ENCODE results near the gene PRRG3. TPM values are rescaled to one million over a fixed set of nuclear protein-coding genes. Genes with fewer than 3 reads are reported as not detected.

Gene PRRG3
- total RNA-seq, 4 donors from 2014 or later = 0.91 to 4.5 (median 1.5) TPM

DNA sequence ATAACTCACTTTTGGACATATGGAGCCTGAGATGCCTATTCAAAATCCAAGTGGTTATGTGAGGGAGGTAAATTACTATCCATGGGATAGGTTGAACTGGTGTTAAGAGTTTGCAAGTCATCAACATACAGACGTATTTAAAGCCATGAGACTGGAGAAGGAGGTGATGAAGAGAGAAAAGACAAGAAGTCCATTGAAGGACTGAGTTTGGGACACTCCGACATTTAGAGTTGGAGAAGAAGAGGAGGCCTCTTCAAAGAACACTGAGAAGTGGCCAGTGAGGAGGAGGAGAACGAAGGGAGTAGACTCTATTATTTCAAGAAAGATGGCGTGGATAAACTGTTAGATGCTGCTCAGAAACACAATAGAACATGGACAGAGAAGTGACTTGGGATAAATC is 39.2 kb downstream of the PRRG3 start, which contains the start of gene CNGA2:
Gene CNGA2, plus strand, starts transcription at position 301 of the 400 bp plus-strand sequence. CDS start 3,738 bp downstream, outside the sequence.
- H3K27ac ChIP-seq (replicated peaks in 1 of 4) = no peak within 1 kb of the TSS
- H3K27me3 ChIP-seq = no peaks in the 10 kb centered on the region
- TF ChIP-seq POLR2A (IDR thresholded peaks at IDR 0.05; ENCODE audit: low read depth) = no peak
- no peak for TF ChIP-seq EP300 (IDR thresholded peaks at IDR 0.05)
- TF ChIP-seq, protein P1, sequence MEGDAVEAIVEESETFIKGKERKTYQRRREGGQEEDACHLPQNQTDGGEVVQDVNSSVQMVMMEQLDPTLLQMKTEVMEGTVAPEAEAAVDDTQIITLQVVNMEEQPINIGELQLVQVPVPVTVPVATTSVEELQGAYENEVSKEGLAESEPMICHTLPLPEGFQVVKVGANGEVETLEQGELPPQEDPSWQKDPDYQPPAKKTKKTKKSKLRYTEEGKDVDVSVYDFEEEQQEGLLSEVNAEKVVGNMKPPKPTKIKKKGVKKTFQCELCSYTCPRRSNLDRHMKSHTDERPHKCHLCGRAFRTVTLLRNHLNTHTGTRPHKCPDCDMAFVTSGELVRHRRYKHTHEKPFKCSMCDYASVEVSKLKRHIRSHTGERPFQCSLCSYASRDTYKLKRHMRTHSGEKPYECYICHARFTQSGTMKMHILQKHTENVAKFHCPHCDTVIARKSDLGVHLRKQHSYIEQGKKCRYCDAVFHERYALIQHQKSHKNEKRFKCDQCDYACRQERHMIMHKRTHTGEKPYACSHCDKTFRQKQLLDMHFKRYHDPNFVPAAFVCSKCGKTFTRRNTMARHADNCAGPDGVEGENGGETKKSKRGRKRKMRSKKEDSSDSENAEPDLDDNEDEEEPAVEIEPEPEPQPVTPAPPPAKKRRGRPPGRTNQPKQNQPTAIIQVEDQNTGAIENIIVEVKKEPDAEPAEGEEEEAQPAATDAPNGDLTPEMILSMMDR (IDR thresholded peaks at IDR 0.05) = no peak
- no peak for TF ChIP-seq POLR2AphosphoS5 (IDR thresholded peaks at IDR 0.05)
- H3K4me1 ChIP-seq = no peaks in the 10 kb centered on the region
- H3K9me3 ChIP-seq = no peaks in the 10 kb centered on the region
- WGBS = 54% methylated on average over 4 of the region's 4 CpGs
- DNase-seq (ENCODE audit: extremely low spot score) = no peak
- intact Hi-C loops (cut with DNase I) = no loop called here
- no peaks in the 10 kb centered on the region for H3K36me3 ChIP-seq
- H3K4me3 ChIP-seq = no peak within 1 kb of the TSS

DNA sequence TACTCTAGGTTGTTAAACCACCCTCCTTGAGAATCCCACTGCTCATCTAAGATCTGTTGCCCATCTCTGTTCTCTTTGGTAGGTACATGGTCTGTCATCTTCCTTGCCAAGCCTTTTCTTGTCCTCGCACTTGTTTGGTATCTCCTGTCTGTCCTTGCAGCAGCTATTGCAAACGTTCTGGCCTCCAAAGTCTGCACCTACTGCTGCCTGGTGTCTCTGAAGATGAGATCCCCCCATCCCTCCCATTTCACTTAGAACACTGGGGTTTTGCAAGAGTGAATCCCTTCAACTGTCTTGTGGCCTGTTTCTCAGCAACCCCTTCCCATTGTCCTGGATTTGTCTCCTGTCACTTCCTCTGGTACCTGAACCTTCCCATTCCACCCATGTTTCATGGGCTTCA is 40.0 kb downstream of the PRRG3 start:
- H3K4me3 ChIP-seq = no peak overlapping the region
- no peaks in the 10 kb centered on the region for H3K9me3 ChIP-seq
- H3K27me3 ChIP-seq = no peaks in the 10 kb centered on the region
- H3K4me1 ChIP-seq = no peaks in the 10 kb centered on the region
- H3K36me3 ChIP-seq = no peaks in the 10 kb centered on the region
- 51% methylated on average over 2 of the region's 2 CpGs for WGBS
- no peak for DNase-seq (ENCODE audit: extremely low spot score)
- no peak overlapping the region for H3K27ac ChIP-seq (replicated peaks in 1 of 4)
- intact Hi-C loops (cut with DNase I) = no loop called here
- TF ChIP-seq POLR2AphosphoS5 (IDR thresholded peaks at IDR 0.05) (no peak), POLR2A (IDR thresholded peaks at IDR 0.05; ENCODE audit: low read depth) (no peak), EP300 (IDR thresholded peaks at IDR 0.05) (no peak)
- TF ChIP-seq, protein P1 (IDR thresholded peaks at IDR 0.05) = no peak

- TF ChIP-seq POLR2AphosphoS5 (IDR thresholded peaks at IDR 0.05) = no peak
- TF ChIP-seq, protein P1 (IDR thresholded peaks at IDR 0.05) = no peak
- TF ChIP-seq EP300 (IDR thresholded peaks at IDR 0.05) = no peak
- TF ChIP-seq POLR2A (IDR thresholded peaks at IDR 0.05; ENCODE audit: low read depth) = no peak
- no peak for DNase-seq (ENCODE audit: extremely low spot score)
- Histone ChIP-seq H3K9me3 (no peaks in the 10 kb centered on the region), H3K4me3 (no peak overlapping the region), H3K36me3 (no peaks in the 10 kb centered on the region), H3K27ac (replicated peaks in 1 of 4) (no peak overlapping the region), H3K27me3 (no peaks in the 10 kb centered on the region), H3K4me1 (no peaks in the 10 kb centered on the region)
- intact Hi-C loops (cut with DNase I) = no loop called here
- WGBS = 67% methylated on average over 1 of the region's 6 CpGs
Observed at GRCh38 chrX:151736685-151737084, 41.4 kb downstream of the PRRG3 start.

DNA sequence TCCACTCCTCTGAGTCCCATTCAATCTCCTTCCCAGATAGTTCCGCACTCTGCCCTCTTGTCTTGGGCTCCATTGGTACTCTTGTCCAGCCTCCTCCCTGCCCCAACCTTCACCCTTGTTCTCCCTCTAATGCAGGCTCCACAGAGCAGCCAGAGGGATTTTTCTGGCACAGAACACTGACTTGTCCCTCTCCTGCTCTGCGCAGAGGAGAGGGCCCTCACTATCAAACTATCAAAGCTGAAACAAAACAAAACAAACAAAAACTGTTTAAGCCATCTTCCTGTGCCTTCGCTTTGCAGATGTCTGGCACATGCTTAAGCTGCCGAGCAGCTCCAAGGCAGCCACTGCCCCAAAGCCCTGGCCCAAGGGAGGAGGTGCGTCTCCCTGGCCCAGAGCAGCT is 42.2 kb downstream of the PRRG3 start:
- H3K27me3 ChIP-seq = no peaks in the 10 kb centered on the region
- no peaks in the 10 kb centered on the region for H3K4me1 ChIP-seq
- H3K36me3 ChIP-seq = no peaks in the 10 kb centered on the region
- intact Hi-C loops (cut with DNase I) = no loop called here
- WGBS = 67% methylated on average over 4 of the region's 5 CpGs
- no peak overlapping the region for H3K27ac ChIP-seq (replicated peaks in 1 of 4)
- H3K9me3 ChIP-seq = no peaks in the 10 kb centered on the region
- DNase-seq (ENCODE audit: extremely low spot score) = no peak
- H3K4me3 ChIP-seq = no peak overlapping the region
- no peak for TF ChIP-seq POLR2AphosphoS5 (IDR thresholded peaks at IDR 0.05)
- no peak for TF ChIP-seq POLR2A (IDR thresholded peaks at IDR 0.05; ENCODE audit: low read depth)
- TF ChIP-seq, protein P1 (IDR thresholded peaks at IDR 0.05) = no peak
- no peak for TF ChIP-seq EP300 (IDR thresholded peaks at IDR 0.05)

- DNase-seq (ENCODE audit: extremely low spot score) = no peak
- 68% methylated on average over 6 of the region's 7 CpGs for WGBS
- intact Hi-C loops (cut with DNase I) = no loop called here
- H3K27me3 ChIP-seq = no peaks in the 10 kb centered on the region
- H3K4me1 ChIP-seq = no peaks in the 10 kb centered on the region
- no peak for TF ChIP-seq POLR2A (IDR thresholded peaks at IDR 0.05; ENCODE audit: low read depth)
- TF ChIP-seq POLR2AphosphoS5 (IDR thresholded peaks at IDR 0.05) = no peak
- TF ChIP-seq, protein P1 (IDR thresholded peaks at IDR 0.05) = no peak
- no peak for TF ChIP-seq EP300 (IDR thresholded peaks at IDR 0.05)
- no peak overlapping the region for H3K27ac ChIP-seq (replicated peaks in 1 of 4)
- no peaks in the 10 kb centered on the region for H3K36me3 ChIP-seq
- no peaks in the 10 kb centered on the region for H3K9me3 ChIP-seq
- H3K4me3 ChIP-seq = no peak overlapping the region
Observed at GRCh38 chrX:151738751-151739150, 43.5 kb downstream of the PRRG3 start.
